ENCODE results near the gene MUC20.
"Not testable (repeated sequence)": the region's sequence is repeated elsewhere in the genome, so short reads cannot be mapped to it uniquely, and the experiment has no call there.

The MUC20 gene

DNA sequence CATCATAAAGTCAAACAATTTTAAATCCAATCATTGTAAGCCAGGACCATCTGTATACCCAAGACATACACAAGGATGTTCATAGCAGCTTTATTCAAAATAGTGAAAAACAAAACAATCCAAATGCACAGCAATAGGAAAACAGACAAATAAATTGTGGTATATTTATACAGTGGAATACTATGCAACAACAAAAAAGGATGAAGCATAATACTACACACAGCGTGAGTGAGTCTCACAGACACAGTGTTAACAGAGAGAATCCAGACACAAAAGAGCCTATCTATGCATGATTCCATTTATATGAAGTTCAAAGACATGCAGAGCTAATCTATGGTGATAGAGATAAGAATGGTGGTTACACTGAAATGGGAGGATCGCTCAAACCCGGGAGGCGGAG is 5.6 kb upstream of the MUC20 start:
- H3K27me3 ChIP-seq (replicated peaks; ENCODE audit: control insufficient read depth, insufficient read depth, low read length): peaks cover 8% of the 10 kb centered on the region
- H3K4me3 ChIP-seq (ENCODE audit: low read length): no peak overlapping the region
- H3K9ac ChIP-seq (ENCODE audit: low read length): no peak overlapping the region
- H3K36me3 ChIP-seq (ENCODE audit: control insufficient read depth, insufficient read depth, low read length, severe bottlenecking): peaks cover 26% of the 10 kb centered on the region
- no peaks in the 10 kb centered on the region for H3K9me3 ChIP-seq (ENCODE audit: control insufficient read depth, low read length)
- no peak for DNase-seq (ENCODE audit: low read depth)
- H3K4me1 ChIP-seq (ENCODE audit: control insufficient read depth, insufficient read depth, low read length): peaks cover 8% of the 10 kb centered on the region

DNA sequence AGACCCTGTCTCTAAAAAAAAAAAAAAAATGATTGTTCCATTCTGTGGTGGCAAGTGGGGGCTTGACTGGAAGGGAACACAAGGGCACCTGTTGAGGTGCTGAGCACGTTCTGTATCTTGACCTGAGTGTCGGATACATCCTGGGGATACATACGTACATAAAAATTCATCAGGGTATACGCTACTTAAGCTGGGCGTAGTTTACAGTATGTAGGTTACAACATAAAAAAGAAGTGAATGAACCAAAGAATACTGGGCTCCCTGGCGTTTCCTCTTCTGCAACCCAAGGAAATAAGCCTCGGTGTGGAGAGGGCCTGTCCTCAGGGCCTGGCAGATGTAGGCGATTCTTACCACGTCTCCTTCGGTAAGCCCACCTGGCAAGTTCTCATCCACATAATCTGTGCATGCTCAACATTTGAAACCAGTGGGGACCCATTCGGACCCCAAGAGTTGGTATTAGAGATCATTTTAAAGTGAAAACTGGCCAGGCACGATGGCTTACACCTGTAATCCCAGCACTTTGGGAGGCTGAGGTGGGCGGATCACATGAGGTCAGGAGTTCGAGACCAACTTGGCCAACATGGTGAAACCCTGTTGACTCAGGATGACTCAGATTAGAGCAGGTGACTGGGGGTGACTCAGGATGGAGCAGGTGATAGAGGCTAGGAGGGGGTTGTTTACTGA is 5.1 kb upstream of the MUC20 start:
- peaks cover 8% of the 10 kb centered on the region for H3K4me1 ChIP-seq (ENCODE audit: control insufficient read depth, insufficient read depth, low read length)
- H3K36me3 ChIP-seq (ENCODE audit: control insufficient read depth, insufficient read depth, low read length, severe bottlenecking): peaks cover 26% of the 10 kb centered on the region
- H3K27me3 ChIP-seq (replicated peaks; ENCODE audit: control insufficient read depth, insufficient read depth, low read length): peaks cover 8% of the 10 kb centered on the region
- no peaks in the 10 kb centered on the region for H3K9me3 ChIP-seq (ENCODE audit: control insufficient read depth, low read length)
- H3K4me3 ChIP-seq (ENCODE audit: low read length): no peak overlapping the region
- no peak for DNase-seq (ENCODE audit: low read depth)
- no peak overlapping the region for H3K9ac ChIP-seq (ENCODE audit: low read length)

DNA sequence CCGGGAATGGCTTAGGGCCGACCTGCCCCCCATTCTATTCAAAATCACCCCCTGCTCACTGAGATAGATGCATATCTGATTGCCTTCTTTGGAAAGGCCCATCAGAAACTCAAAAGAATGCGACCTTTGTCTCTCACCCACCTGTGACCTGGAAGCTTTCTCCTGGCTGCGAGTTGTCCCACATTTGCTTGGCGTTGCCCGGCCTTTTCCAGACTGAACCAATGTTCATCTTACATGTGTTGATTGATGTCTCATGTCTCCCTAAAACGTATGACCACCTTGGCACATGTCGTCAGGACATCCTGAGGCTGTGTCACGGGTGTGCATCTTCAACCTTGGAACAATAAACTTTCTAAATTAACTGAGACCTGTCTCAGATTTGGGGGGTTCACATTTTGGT is 3.4 kb upstream of the MUC20 start:
- Histone ChIP-seq H3K4me3 (ENCODE audit: low read length) (no peak overlapping the region), H3K36me3 (ENCODE audit: control insufficient read depth, insufficient read depth, low read length, severe bottlenecking) (peaks cover 14% of the 10 kb centered on the region), H3K9me3 (ENCODE audit: control insufficient read depth, low read length) (no peaks in the 10 kb centered on the region), H3K4me1 (ENCODE audit: control insufficient read depth, insufficient read depth, low read length) (peaks cover 8% of the 10 kb centered on the region), H3K27me3 (replicated peaks; ENCODE audit: control insufficient read depth, insufficient read depth, low read length) (peaks cover 8% of the 10 kb centered on the region), H3K9ac (ENCODE audit: low read length) (no peak overlapping the region)
- no peak for DNase-seq (ENCODE audit: low read depth)

DNA sequence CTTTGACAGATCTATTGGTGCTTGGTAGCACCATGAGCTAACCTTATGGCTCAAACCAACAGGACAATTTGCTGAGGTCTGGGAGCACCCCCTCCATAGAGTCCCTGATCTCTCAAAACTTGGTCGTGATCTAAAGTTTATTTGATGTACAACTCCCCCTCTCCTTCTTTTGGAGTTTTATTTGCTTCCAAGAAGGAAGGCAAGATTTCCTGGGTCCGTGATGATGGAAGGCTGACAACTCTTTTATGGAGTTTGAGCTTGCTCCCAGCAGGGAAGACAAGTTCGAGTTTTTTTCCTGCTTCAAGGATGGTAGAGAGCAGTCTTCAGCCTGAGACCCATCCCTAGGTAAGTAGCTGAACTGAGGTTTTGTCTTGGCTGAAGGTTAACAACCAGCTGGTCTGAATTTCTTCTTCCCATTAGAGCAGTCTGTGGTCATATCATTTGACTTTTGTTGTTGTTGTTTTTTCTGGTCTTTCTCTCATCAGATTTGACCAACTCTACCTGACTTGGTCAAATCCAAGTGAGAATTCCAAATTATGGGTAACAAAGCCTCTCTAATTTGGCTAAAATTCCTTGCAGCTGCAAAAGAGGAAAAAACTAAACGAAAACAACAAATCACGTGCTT is 2.8 kb upstream of the MUC20 start:
- no peak overlapping the region for H3K9ac ChIP-seq (ENCODE audit: low read length)
- peaks cover 14% of the 10 kb centered on the region for H3K36me3 ChIP-seq (ENCODE audit: control insufficient read depth, insufficient read depth, low read length, severe bottlenecking)
- peaks cover 8% of the 10 kb centered on the region for H3K27me3 ChIP-seq (replicated peaks; ENCODE audit: control insufficient read depth, insufficient read depth, low read length)
- H3K4me3 ChIP-seq (ENCODE audit: low read length): no peak overlapping the region
- H3K9me3 ChIP-seq (ENCODE audit: control insufficient read depth, low read length): no peaks in the 10 kb centered on the region
- no peak for DNase-seq (ENCODE audit: low read depth)
- H3K4me1 ChIP-seq (ENCODE audit: control insufficient read depth, insufficient read depth, low read length): peaks cover 8% of the 10 kb centered on the region

DNA sequence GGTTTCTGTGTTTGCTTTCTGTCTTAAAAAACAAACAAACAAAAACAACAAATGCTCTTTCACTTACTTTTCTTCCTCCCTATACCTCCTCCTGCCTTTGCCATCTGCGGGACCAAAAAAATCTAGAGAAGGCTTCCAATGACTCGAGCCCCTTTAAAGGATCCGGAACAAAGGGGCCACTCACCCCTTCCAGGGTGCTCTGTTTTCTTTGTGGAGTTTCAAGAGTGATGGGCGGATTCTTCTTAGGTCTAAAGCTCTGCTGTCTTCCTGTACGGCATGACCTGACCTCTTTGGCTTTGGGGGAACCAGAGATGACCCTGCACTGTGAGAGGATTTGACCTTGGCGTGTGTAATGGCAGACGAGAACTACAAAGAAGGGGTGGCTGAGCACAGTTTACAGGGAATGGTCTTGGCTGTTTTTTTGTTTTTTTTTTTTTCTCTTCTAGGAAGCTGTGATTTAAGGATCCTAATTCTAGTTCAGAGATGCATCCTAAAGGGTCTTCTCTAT is 2.2 kb upstream of the MUC20 start:
- H3K27me3 ChIP-seq (replicated peaks; ENCODE audit: control insufficient read depth, insufficient read depth, low read length): peaks cover 8% of the 10 kb centered on the region
- H3K4me3 ChIP-seq (ENCODE audit: low read length): no peak overlapping the region
- no peaks in the 10 kb centered on the region for H3K9me3 ChIP-seq (ENCODE audit: control insufficient read depth, low read length)
- H3K4me1 ChIP-seq (ENCODE audit: control insufficient read depth, insufficient read depth, low read length): peaks cover 8% of the 10 kb centered on the region
- DNase-seq (ENCODE audit: low read depth): no peak
- H3K36me3 ChIP-seq (ENCODE audit: control insufficient read depth, insufficient read depth, low read length, severe bottlenecking): peaks cover 14% of the 10 kb centered on the region
- H3K9ac ChIP-seq (ENCODE audit: low read length): no peak overlapping the region

DNA sequence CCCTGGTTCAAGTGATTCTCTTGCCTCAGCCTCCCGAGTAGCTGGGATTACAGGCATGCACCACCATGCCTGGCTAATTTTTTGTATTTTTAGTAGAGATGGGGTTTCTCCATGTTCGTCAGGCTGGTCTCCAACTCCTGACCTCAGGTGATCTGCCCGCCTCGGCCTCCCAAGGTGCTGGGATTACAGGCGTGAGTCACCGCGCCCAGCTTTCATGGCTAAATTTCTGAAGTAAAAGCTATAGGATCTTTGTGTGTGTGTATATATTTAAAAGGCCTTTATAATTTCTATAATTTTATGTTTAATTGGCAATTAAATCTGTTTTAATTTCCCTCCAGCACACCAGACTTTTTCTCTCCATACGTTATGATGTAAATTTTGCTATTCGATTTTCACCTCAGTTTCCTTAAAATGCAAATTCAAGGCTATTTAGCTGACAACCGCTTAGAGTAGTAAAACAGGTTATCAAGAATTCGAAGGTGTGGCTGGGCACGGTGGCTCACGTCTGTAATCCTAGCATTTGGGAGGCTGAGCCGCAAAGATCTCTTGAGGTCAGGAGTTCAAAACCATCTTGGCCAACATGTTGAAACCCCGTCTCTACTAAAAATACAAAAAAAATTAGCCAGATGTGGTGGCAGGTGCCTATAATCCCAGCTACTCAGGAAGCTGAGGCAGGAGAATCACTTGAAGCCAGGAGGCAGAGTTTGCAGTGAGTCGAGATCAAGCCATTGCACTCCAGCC is 1.1 kb upstream of the MUC20 start:
- not testable (repeated sequence) for H3K4me3 ChIP-seq (ENCODE audit: low read length); DNase-seq (ENCODE audit: low read depth); H3K9me3 ChIP-seq (ENCODE audit: control insufficient read depth, low read length); H3K27me3 ChIP-seq (replicated peaks; ENCODE audit: control insufficient read depth, insufficient read depth, low read length); H3K4me1 ChIP-seq (ENCODE audit: control insufficient read depth, insufficient read depth, low read length); H3K9ac ChIP-seq (ENCODE audit: low read length)
- peaks cover 13% of the 10 kb centered on the region for H3K36me3 ChIP-seq (ENCODE audit: control insufficient read depth, insufficient read depth, low read length, severe bottlenecking)

DNA sequence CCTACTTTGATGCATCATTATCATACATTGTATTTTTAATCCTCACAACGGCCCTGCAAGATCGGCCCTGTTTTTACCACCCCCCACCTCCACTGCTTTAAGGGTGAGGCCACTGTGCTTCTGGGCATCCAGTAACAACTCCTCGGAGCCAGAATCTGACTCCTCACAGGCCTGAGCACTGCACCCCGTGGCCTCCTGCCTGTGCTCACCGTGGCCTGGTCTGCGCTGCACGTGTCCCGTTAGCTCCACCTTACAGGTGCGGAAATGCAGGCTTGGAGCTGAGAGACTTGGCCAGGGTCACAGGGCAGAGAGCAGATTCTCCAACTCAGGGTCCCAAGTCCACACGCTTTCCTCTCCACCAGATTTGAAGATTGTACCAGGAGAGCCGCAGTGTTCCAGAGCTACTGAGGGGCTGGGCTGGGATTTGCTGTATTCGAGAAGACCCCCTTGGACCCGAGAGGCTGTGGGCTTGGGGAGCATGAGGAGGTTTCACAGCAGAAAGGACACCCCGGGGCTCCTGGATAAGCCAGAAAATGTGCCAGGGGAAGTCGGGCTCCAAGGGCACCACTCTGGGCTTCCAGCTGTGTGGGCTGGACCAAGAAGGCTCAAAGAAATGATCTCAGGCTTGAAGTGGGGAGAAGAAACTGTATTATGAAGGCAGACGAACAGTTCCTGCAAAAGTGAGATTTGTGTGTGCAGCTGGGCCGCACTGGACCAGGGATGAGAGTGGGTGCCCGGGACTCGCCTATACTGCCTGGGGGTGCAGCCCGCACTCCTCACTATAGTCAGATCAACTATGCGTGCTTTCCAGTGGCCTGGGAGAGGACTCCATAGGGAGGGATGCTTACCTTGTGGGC is 1.6 kb downstream of the MUC20 start:
- H3K9ac ChIP-seq (ENCODE audit: low read length); H3K9me3 ChIP-seq (ENCODE audit: control insufficient read depth, low read length); H3K4me3 ChIP-seq (ENCODE audit: low read length); DNase-seq (ENCODE audit: low read depth); H3K36me3 ChIP-seq (ENCODE audit: control insufficient read depth, insufficient read depth, low read length, severe bottlenecking); H3K4me1 ChIP-seq (ENCODE audit: control insufficient read depth, insufficient read depth, low read length); H3K27me3 ChIP-seq (replicated peaks; ENCODE audit: control insufficient read depth, insufficient read depth, low read length): not testable (repeated sequence)

DNA sequence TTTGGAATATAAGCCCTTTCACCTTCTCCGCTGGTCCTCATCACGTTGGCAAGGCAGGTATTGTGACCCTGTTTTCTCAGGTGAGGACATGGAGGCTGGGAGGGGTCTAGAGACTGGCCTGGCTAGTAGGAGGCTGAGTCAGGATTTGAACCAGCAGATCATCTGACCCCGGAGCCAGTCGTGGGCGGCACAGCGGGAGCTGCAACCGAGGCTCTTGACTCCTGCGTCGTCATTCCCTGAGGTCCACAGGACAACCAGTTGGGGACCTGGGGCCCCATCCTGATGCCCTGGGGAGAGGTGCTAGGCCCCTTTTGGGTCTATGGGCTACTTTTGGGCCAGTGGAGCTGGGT is 2.2 kb downstream of the MUC20 start:
- not testable (repeated sequence) for H3K4me1 ChIP-seq (ENCODE audit: control insufficient read depth, insufficient read depth, low read length); H3K36me3 ChIP-seq (ENCODE audit: control insufficient read depth, insufficient read depth, low read length, severe bottlenecking); H3K4me3 ChIP-seq (ENCODE audit: low read length); H3K9me3 ChIP-seq (ENCODE audit: control insufficient read depth, low read length); H3K9ac ChIP-seq (ENCODE audit: low read length); H3K27me3 ChIP-seq (replicated peaks; ENCODE audit: control insufficient read depth, insufficient read depth, low read length); DNase-seq (ENCODE audit: low read depth)

DNA sequence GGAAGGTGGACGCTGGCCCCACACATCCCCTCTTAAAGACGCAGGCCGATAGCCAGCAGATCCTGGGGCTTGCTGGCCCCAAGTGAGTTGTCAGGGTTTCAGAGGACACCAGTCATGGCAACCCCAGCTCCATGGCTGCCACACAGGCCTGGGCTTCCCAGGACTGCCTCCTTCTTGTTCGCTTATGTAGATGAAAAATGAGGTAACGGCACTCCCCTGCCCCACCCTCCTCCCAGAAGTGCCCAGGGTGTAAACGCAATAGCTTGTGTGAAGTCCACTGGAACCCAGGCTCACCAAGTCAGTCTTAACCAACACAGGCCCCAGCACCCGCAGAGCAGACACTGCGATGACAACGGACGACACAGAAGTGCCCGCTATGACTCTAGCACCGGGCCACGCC is 3.6 kb downstream of the MUC20 start:
- H3K9ac ChIP-seq (ENCODE audit: low read length); H3K36me3 ChIP-seq (ENCODE audit: control insufficient read depth, insufficient read depth, low read length, severe bottlenecking); H3K9me3 ChIP-seq (ENCODE audit: control insufficient read depth, low read length); H3K27me3 ChIP-seq (replicated peaks; ENCODE audit: control insufficient read depth, insufficient read depth, low read length); DNase-seq (ENCODE audit: low read depth); H3K4me3 ChIP-seq (ENCODE audit: low read length); H3K4me1 ChIP-seq (ENCODE audit: control insufficient read depth, insufficient read depth, low read length): not testable (repeated sequence)

DNA sequence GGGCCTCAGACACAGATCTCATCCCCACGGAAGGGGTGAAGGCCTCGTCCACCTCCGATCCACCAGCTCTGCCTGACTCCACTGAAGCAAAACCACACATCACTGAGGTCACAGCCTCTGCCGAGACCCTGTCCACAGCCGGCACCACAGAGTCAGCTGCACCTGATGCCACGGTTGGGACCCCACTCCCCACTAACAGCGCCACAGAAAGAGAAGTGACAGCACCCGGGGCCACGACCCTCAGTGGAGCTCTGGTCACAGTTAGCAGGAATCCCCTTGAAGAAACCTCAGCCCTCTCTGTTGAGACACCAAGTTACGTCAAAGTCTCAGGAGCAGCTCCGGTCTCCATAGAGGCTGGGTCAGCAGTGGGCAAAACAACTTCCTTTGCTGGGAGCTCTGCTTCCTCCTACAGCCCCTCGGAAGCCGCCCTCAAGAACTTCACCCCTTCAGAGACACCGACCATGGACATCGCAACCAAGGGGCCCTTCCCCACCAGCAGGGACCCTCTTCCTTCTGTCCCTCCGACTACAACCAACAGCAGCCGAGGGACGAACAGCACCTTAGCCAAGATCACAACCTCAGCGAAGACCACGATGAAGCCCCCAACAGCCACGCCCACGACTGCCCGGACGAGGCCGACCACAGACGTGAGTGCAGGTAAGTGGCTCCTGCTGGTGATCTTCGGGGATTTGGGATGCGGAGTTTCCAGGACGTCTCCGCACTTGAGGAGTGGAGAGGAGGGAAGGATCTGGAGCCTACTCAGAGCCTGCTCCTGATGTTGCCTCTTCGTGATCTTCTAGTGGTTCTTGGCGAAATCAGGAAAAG is 5.3 kb downstream of the MUC20 start:
- H3K4me3 ChIP-seq (ENCODE audit: low read length); DNase-seq (ENCODE audit: low read depth); H3K36me3 ChIP-seq (ENCODE audit: control insufficient read depth, insufficient read depth, low read length, severe bottlenecking); H3K9ac ChIP-seq (ENCODE audit: low read length); H3K27me3 ChIP-seq (replicated peaks; ENCODE audit: control insufficient read depth, insufficient read depth, low read length); H3K4me1 ChIP-seq (ENCODE audit: control insufficient read depth, insufficient read depth, low read length); H3K9me3 ChIP-seq (ENCODE audit: control insufficient read depth, low read length): not testable (repeated sequence)
